GM21576 (cell line): ENCODE data around the gene USP9Y.
"Not testable (repeated sequence)": the region's sequence is repeated elsewhere in the genome, so short reads cannot be mapped to it uniquely, and the experiment has no call there.

Source experiments
- ATAC-seq: cut with Tn5 transposase; IDR thresholded peaks from one replicate; pipeline ENCODE4 v1.9.1; 2021; ENCODE audit warnings: mild to moderate bottlenecking, moderate library complexity; ENCODE audit not compliant: unreplicated experiment

USP9Y gene, protein sequence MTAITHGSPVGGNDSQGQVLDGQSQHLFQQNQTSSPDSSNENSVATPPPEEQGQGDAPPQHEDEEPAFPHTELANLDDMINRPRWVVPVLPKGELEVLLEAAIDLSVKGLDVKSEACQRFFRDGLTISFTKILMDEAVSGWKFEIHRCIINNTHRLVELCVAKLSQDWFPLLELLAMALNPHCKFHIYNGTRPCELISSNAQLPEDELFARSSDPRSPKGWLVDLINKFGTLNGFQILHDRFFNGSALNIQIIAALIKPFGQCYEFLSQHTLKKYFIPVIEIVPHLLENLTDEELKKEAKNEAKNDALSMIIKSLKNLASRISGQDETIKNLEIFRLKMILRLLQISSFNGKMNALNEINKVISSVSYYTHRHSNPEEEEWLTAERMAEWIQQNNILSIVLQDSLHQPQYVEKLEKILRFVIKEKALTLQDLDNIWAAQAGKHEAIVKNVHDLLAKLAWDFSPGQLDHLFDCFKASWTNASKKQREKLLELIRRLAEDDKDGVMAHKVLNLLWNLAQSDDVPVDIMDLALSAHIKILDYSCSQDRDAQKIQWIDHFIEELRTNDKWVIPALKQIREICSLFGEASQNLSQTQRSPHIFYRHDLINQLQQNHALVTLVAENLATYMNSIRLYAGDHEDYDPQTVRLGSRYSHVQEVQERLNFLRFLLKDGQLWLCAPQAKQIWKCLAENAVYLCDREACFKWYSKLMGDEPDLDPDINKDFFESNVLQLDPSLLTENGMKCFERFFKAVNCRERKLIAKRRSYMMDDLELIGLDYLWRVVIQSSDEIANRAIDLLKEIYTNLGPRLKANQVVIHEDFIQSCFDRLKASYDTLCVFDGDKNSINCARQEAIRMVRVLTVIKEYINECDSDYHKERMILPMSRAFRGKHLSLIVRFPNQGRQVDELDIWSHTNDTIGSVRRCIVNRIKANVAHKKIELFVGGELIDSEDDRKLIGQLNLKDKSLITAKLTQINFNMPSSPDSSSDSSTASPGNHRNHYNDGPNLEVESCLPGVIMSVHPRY (N-terminal part only)

DNA sequence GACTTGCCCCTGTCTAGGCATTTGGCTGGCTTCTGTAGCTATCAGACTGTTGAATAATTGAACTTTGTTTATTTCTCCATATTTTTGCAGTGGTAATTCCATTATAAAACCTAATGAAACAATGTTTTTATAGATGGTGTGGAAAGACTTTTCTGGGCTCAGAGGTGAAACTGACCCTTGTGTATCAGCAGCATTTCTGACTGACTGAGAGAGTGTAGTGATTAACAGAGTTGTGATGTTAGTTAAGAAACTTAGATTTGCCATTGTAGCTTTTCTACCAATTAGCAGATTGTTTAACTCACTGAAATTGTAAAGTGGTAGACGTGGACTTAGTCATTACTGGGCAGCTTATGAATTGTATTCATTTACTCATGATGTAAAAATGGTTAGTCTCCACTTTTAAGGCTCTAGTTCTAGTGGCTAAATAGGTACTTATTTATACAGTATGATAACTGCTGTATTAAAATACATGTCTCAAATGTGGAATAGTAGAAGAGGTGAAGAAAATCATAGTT is at the start of gene USP9Y:
USP9Y (plus strand) TSS at position 51 of the 515 bp plus-strand sequence. CDS start 8,217 bp downstream, outside the sequence.
- no peak for ATAC-seq

DNA sequence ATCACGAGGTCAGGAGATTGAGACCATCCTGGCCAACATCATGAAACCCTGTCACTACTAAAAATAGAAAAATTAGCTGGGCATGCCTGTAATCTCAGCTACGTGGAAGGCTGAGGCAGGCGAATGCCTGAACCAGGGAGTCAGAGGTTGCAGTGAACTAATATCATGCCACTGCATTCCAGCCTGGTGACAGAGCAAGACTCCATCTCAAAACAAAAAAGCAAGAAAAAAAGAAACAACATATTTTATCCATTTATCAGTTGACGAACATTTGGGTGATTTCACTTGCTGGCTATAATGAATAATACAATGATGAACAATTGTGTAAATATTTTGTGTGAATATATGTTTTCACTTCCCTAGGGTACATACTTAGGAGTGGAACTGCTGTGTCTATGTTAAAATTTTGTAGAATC is 49.4 kb upstream of the USP9Y start:
- ATAC-seq, result no peak

DNA sequence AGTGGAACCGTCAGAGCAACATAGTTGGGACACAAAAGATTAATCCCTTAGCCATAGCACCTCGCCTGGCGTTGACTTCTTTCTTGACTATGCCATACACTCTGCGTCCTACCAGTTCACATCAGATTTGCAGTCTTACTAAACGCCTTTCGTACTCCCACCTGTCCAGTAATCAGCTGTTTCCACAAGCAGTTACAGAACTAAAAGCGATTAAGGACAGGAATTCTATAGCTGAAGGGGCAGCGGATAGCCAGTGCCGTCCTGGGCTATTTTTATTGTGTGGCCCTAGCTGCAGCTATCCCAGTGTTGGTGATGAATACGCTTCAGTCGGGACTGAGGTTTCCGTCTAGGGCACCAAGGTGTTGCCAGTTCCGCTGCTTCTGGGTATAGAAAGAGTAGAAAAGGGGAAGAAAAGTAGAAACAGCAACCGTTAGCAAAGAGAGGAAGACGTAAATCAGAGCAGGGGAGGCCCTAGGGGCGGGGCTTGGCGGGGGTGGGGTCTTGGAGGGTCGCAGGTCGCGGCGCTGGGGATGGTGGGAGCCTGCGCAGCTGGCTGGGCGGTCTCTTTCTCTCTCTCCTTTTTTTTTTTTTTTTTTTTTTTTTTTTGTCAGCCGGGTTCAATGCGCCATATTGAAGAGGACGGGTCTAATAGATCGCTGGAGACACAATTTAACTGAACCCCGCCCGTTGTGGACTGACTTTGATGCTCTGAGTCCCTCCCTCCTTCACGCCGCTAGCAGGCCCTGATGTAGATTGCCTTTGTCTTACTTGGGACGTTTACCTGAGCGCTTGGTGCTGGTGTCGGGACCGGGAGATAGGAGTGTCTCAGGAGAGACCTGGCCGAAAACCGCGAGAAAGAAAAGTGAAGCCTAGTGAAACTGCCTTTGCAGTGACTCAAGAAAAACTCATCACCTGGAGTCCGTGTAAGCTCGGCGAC is 39.0 kb upstream of the USP9Y start:
- ATAC-seq, result no peak

DNA sequence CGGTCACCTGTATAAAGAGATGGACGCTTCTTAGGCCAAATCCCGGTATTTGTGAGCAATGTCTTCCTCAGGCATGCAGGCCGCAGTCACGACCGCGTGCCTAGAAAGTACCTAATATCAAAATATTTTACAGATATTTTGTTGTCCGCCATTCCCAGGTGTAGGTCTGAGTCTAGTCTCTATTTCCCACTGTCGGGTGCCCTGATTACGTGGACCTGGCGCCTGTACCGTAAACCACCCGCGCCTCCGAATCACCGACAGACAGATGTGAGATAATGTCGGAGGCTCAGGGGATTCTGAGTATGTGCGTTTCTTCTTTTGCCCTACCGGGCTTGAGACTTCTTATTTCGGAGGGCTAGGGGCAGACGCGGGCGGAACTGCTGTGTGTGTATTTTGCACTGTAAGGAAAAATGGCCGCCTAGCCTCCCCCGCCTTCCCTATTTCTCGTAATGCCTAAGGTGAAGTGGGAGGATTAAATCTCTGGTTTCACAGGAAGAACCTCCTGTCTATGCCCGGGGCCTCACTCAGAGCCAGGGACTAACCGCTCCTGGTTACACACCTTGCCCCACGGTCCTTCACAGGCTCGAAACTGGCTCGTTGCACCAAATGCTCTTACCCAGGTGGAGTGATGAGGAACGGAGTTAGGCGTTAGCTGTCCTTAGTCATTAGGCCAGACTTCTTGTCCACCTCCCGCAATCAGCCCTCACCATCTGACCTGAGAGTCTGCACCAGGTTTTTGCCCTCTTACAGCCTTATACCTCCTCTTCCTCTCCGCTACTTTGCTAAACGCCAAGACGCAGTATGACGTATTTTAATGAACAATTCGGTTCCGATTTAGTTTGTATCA is 38.1 kb upstream of the USP9Y start:
- ATAC-seq, result no peak

DNA sequence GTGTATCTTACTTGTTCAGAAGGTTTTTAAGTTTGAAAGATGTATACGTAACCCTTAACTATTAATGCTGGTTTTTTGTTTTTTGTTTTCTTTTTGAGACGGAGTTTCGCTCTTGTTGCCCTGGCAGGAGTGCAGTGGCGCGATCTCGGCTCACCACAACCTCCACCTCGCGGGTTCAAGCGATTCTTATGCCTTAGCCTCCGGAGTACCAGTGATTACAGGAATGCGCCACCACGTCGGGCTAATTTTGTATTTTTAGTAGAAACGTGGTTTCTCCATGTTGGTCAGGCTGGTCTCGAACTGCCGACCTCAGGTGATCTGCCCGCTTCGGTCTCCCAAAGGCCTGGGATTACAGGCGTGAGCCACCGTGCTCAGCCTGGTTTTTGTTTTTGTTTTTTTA is 37.2 kb upstream of the USP9Y start:
- ATAC-seq, result not testable (repeated sequence)

DNA sequence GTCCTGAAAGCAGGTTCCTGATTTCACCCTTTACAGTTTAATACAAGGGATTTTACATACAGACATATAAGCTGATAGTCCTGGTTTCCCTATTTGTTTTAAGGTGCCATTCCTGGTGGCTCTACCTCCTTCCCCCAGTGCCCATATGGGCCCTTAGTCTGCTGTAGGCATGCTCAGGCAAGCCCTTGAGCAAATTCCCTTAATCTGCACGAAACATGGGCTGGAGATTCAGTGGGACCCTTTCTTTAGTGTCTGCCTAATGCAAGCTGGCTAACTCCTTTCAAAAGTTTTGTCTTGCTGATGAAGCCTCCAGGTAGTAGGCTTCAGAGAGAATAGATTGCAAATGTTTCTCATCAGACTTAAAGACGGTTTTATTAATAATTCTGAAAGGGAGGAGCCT is 22.9 kb upstream of the USP9Y start:
- ATAC-seq, result no peak

DNA sequence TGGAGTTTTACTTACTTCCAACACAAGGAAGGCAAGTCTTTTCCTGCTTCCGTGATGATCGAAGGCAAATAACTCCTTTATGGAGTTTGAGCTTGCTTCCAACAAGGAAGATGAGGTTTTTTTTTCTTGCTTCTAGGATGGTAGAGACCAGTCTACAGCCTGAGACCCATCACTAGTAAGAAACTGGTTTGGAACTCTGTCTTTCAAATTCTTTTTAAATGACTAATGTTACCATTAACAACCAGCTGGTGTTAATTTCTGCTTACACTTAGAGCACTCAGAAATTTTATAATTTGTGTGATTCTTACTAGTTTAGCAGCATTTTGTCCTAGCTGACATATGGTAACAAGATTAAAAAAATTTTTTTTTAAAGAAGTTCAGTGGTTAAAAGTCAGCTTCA is 19.5 kb upstream of the USP9Y start:
- ATAC-seq, result no peak

DNA sequence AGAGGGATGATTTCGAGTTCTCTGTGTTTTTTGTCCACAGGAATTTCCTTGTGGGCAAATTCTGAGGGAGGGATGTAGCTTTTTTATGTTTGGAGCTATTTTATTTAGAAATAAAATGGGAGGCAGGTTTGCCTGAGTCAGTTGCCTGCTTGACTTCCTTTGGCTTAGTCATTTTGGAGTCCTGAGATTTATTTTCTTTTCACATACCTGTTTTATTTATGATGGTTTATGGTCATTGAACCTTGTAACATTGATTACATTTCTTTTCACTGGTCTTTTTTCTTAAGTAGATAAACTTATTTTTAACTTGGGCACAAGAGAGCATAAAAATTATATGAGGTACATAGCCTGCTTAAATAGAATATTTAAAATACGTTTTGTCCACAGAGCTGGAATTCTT is 12.7 kb upstream of the USP9Y start:
- ATAC-seq, result no peak

DNA sequence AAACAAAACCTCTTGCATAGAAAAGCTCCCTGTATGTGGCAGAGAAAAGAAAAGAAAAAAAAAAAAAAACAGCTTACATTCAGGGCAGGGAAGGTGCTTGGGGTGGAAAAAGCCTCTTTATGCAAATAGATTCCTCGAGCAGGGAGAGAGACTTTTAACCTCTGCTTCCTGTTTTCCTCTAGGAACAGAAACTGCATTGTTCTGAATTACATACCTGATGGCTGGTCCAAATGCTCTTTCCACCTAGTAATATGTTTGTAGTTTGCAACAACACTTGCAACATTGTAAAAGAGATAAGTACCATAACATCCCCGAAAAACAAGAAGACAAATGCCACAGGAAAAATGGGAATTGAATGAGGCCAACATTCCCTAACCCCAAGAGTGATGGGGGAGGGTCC is 944 bp upstream of the USP9Y start:
- ATAC-seq, result no peak

DNA sequence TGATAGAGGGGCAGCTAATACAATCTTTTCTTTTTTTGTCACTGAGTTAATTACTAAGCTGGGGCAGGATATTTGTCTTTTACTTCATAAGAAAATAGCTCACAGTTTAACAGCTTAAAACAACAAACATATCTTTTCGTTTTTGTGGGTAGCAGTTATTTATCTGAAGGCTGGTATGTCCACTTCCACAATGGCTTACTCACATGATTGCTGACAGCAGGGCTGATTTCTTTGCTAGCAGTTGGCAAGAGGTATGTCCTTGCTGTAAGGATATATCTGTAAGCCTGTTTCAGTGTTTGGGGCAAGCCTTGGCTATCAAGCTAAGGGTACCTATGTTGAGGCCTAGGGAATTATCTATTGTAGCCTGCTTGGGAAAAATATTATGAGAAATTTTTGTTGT is 1.1 kb downstream of the USP9Y start:
- ATAC-seq, result no peak

DNA sequence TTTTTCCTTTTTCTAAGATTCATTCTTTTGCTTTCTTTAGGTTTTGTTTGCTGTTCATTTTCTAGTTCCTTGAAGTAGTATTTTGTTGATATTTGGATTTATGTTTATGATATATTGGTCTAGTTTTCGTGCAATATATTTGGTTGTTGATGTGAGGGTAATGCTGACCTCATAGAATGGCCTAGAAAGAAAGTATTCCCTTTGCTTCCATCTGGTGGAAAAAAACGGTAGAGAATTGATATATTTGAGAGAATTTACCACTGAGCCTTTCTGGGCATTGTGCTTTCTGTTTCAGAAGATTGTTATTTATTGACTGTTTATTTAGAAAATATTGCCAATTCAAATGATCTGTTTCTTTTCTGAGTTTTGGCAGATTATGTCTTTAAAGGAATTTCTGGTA is 9.4 kb downstream of the USP9Y start:
- ATAC-seq, result no peak

DNA sequence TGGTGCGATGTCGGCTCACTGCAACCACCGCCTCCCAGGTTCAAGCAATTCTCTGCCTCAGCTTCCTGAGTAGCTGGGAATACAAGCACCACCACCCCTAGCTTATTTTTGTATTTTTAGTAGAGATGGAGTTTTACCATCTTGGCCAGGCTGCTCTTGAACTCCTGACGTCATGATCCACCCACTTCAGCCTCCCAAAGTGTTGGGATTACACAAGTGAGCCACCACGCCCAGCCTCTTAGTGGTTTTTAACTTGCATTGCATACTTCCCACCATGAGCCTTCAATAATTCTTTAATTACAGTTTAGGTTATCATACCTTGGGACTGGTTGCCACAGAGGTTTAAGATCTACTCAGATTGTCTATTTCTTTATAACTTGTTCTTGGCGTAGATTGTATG is 14.3 kb downstream of the USP9Y start:
- no peak for ATAC-seq

DNA sequence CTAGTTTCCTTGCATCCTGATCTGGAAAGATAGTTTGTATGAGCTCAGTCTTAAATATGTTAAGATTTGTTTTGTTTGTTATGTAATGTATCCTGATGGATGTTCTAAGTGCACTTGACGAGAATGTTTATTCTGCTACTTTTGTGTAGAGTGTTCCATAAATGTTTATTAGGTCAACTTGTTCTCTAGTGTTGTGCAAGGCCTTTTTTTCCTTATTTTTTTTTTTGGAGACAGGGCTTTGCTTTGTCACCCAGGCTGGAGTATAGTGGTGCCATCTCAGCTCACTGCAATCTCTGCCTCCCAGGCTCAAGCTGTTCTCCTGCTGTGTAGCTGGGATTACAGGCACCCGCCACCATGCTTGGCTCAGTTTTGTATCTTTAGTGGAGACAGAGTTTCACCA is 28.7 kb downstream of the USP9Y start:
- ATAC-seq, result no peak

DNA sequence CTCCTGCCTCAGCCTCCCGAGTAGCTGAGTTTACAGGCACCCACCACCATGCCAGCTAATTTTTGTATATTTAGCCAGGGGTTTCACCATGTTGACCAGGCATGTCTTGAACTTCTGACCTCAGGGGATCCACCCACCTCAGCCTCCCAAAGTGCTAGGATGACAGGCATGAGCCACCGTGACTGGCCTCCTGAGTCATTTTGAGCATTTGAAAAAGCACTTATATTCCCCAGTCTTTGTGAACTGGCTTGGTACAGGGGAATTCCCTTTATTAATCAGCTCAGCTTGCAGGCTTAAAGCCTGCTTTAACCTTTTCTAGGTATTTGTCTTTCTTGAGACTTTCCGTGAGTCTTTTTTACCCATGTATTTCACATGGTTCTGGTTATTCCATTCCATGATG is 32.6 kb downstream of the USP9Y start:
- ATAC-seq, result no peak

DNA sequence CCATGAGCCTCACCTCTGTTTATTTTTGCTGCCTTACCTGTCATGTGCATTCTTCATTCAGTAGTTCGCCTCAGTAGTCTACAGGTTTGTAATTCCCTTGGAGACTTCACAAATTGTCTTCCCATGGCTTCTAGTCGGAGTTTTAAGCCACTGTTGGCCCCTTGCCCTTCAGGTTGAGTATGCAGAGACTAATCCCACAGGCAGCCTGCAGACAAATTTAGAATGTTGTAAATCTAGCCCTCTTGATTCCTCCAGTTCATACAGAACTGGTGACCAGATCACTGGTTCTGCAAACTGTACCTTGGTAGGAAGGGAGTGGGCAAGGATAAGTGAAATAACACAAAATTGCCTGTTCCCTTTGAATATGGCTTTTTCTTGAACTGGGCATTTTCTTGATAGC is 33.0 kb downstream of the USP9Y start:
- no peak for ATAC-seq

DNA sequence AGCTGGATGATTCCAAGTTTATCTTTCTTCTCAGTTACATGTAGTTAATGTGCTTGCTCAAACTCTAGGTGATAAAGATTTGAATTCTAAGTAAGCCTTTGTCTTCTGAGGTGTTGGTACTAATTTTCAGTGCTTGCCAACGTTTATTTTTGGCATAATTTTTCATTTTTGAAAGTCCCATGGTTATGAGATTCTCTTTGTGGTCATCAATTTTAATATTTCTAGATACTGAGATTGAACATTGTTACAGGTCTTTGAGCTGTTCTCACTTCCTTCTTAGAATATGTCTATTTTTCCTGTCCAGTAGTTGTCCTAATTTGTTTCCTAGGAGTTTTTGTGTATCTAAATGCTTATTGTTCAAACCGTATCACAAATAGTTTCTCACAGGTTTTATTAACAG is 40.4 kb downstream of the USP9Y start:
- ATAC-seq, result no peak

DNA sequence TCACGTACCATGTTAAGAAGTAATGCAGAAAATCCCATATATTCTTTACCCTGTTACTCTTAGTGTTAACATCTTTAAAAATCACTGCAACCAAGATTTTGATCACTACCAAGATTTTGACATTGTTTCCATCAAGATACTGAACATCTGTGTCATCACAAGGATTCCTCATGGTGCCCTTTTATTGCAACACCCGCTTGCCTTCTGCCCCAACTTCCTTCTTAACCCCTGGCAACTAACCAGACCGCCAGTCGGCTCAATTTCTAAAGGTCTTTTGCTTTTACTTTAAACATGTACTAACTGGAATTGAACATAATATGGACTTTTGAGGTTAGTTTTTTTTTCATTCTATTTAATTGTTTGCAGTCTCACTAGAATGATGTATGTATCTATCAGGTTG is 41.7 kb downstream of the USP9Y start:
- no peak for ATAC-seq

DNA sequence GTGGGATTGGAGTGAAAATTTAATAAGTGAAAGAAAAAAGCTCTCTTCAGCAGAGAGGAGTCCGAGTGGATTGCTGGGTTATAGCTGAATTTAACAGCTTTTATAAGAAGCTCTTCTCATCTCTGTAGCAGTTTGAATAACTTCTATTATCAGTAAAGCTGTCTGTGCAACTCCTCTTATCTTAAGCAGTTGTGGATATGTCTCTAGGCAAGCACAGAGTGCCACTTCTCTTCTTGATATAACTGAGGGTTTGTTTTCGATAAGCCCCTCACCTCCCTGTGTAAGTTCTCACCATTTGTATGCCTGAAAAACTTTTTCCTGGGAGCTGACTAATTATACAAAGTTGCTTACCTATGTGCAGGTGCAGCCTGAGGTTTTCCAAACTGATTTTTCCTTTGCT is 43.1 kb downstream of the USP9Y start:
- ATAC-seq, result no peak

DNA sequence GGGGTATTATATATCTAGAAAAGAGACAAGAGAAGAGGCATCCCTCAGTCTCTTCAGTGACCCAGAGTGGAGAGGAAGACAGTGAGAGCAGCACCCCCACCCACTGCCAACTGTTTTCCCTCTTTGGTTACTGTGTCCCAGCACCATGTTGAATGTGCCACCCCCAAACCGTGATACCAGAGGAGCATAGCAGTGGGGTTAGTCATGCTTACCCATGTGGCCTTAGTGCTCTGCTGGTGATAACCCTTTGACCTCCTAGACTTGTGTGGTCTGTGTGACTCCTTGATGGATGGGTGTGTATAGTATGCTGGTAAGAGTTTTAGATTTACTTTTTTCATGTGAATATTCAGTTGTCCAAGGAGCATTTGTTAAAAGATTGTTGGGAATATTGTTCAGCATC is 48.3 kb downstream of the USP9Y start:
- no peak for ATAC-seq

DNA sequence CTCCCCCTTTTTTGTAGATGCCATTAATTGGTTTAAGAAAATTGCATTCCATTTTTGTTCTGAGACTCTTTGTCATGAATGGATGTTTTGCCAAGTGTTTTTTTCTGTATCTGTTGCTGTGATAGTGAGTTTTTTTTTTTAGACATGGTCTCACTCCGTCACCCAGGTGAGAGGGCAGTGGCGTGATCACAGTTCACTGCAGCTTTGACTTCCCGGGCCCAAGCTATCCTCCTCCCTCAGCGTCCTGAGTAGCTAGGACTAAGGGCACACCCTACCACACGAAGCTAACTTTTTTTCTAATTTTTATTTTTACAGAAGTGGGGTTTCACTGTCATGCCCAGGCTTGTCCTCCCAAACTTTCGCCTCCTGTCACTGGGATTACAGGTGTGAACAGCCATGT is 51.8 kb downstream of the USP9Y start:
- ATAC-seq, result no peak
